B cell (primary cell): ENCODE results near the gene CSNK1A1. TPM values are rescaled to one million over a fixed set of nuclear protein-coding genes. Genes with fewer than 3 reads are reported as not detected.

Source experiments
- ATAC-seq: fragments of 200-7000 bp; cut with Tn5 transposase; one replicate; pipeline ENCODE4 v1.10.0; 2021; ENCODE audit warnings: low read depth, mild to moderate bottlenecking, moderate number of reproducible peaks, moderate library complexity
- CTCF ChIA-PET: fragments of 350-600 bp; sonication (Branson Sonifier 250); formaldehyde crosslinking; loops from one replicate; lab custom pipeline; 2021; ENCODE audit warnings: antibody characterized with exemption, inconsistent platforms; lab: Charles Lee
- POLR2A ChIA-PET: fragments of 350-600 bp; sonication (Branson Sonifier 250); formaldehyde crosslinking; loops from one replicate; lab custom pipeline; 2021; ENCODE audit warnings: antibody characterized with exemption; lab: Charles Lee
- DNase-seq: peaks from one replicate; pipeline ENCODE4 v3.0.0; 2013
- H2AFZ ChIP-seq: 2 replicates; pipeline ENCODE4 v1.6.1; 2012; ENCODE audit warnings: mild to moderate bottlenecking, low read depth, low read length; ENCODE audit not compliant: insufficient read depth, poor library complexity, severe bottlenecking
- H3K27ac ChIP-seq, 2 donors: 1 replicate in 1 of 2; 2 replicates in 1 of 2; pipeline ENCODE4 v1.5.1; 2012 to 2013; ENCODE audit warnings: low read length in 2 of 2, mild to moderate bottlenecking in 2 of 2, moderate library complexity in 1 of 2
- H3K27me3 ChIP-seq, 4 experiments: fragments of 200-600 bp in 1 of 4; sonication (generic) in 1 of 4; replicated peaks in 1 of 4; 1 replicate in 2 of 4; 2 replicates in 2 of 4; pipeline versions ENCODE4 v1.6.1 to v1.7.0; 2013 to 2016; ENCODE audit warnings: low read length in 3 of 4, mild to moderate bottlenecking in 2 of 4, mixed read lengths in 1 of 4, moderate library complexity in 1 of 4; ENCODE audit not compliant: insufficient read depth in 4 of 4, control insufficient read depth in 3 of 4; ENCODE audit errors: control extremely low read depth in 1 of 4
- H3K36me3 ChIP-seq, 2 experiments: replicated peaks in 1 of 2; 1 replicate in 1 of 2; 2 replicates in 1 of 2; pipeline versions ENCODE4 v1.6.1 to v1.7.1; 2013; ENCODE audit warnings: low read length in 1 of 2; ENCODE audit not compliant: insufficient read depth in 2 of 2, control insufficient read depth in 1 of 2; ENCODE audit errors: control extremely low read depth in 1 of 2, extremely low read depth in 1 of 2
- H3K4me1 ChIP-seq, 2 donors: fragments of 200-600 bp in 1 of 2; sonication (generic) in 1 of 2; 1 replicate in 1 of 2; 2 replicates in 1 of 2; pipeline versions ENCODE4 v1.5.1 to v1.6.1; 2013 to 2017; ENCODE audit warnings: low read length in 2 of 2; ENCODE audit not compliant: control insufficient read depth in 2 of 2, insufficient read depth in 2 of 2
- H3K4me2 ChIP-seq: replicated peaks from 2 replicates; pipeline ENCODE3; 2012; ENCODE audit warnings: mild to moderate bottlenecking, low read depth, low read length; ENCODE audit not compliant: poor library complexity, severe bottlenecking
- H3K4me3 ChIP-seq, 5 experiments: fragments of 200-600 bp in 1 of 5; sonication (generic) in 1 of 5; 1 replicate in 3 of 5; 2 replicates in 2 of 5; pipeline versions ENCODE4 v1.5.1 to v1.7.0; 2011 to 2016; ENCODE audit warnings: low read length in 4 of 5, mild to moderate bottlenecking in 4 of 5, low read depth in 2 of 5, control low read depth in 1 of 5, moderate library complexity in 1 of 5; ENCODE audit not compliant: insufficient read depth in 1 of 5; ENCODE audit errors: control extremely low read depth in 1 of 5, extremely low read depth in 1 of 5
- H3K79me2 ChIP-seq: fragments of 200-600 bp; sonication (generic); one replicate; pipeline ENCODE4 v1.6.0; 2016; ENCODE audit warnings: low read length; ENCODE audit not compliant: control insufficient read depth, insufficient read depth
- H3K9ac ChIP-seq: fragments of 200-600 bp; sonication (generic); 2 replicates; pipeline ENCODE4 v1.6.1; 2017; ENCODE audit warnings: mild to moderate bottlenecking, low read length, moderate library complexity
- H3K9me3 ChIP-seq, 3 donors: one replicate each; pipeline versions ENCODE4 v1.6.1 to v1.7.1; 2013; ENCODE audit warnings: low read length in 2 of 3; ENCODE audit not compliant: control insufficient read depth in 2 of 3, insufficient read depth in 1 of 3; ENCODE audit errors: control extremely low read depth in 1 of 3
- H4K20me1 ChIP-seq: 2 replicates; pipeline ENCODE4 v1.6.0; 2012; ENCODE audit warnings: mild to moderate bottlenecking, low read length; ENCODE audit not compliant: insufficient read depth, control insufficient read depth, poor library complexity, severe bottlenecking
- H3K27ac Mint-ChIP-seq: one replicate; pipeline ENCODE4 v1.8.0; 2021; ENCODE audit warnings: mixed read lengths
- H3K27me3 Mint-ChIP-seq: one replicate; pipeline ENCODE4 v1.8.0; 2021; ENCODE audit warnings: mixed read lengths
- H3K4me1 Mint-ChIP-seq: one replicate; pipeline ENCODE4 v1.8.0; 2021; ENCODE audit warnings: mixed read lengths
- H3K4me3 Mint-ChIP-seq: one replicate; pipeline ENCODE4 v1.8.0; 2021; ENCODE audit warnings: mixed read lengths
- H3K9me3 Mint-ChIP-seq: one replicate; pipeline ENCODE4 v1.8.0; 2022; ENCODE audit warnings: mixed read lengths; ENCODE audit not compliant: insufficient read depth
- EZH2 ChIP-seq: IDR thresholded peaks from 2 replicates; pipeline ENCODE4 v1.6.1; 2012; ENCODE audit warnings: borderline replicate concordance, low read depth, mild to moderate bottlenecking, moderate library complexity, low read length; ENCODE audit not compliant: insufficient read depth, poor library complexity, severe bottlenecking
- WGBS: methylation state at CpG from one replicate; pipeline ENCODE4 v1.1.5; 2013; ENCODE audit warnings: missing lambda C conversion rate; ENCODE audit not compliant: insufficient coverage; 5-methylcytosine and 5-hydroxymethylcytosine counted together
- intact Hi-C: fragments of 100-400 bp; cut with micrococcal nuclease; formaldehyde crosslinking; loops from one replicate; pipeline ENCODE4 v1.10.0; 2022
- polyA plus RNA-seq: library from polyadenylated mRNA; depleted of rRNA; stranded (reverse); fragments of >200 nt; gene quantifications from 2 replicates; pipeline ENCODE4 v1.2.3, GENCODE V29; 2012
- total RNA-seq, 2 donors: library from RNA; stranded (reverse); fragments of 120-200 nt in 1 of 2; gene quantifications; 1 replicate in 1 of 2; 2 replicates in 1 of 2; pipeline versions ENCODE4 v1.2.3 to v1.2.4, GENCODE V29; 2013 to 2022
- TF ChIP-seq, protein P1 (sequence below): fragments of 200-600 bp; IDR thresholded peaks from one replicate; pipeline ENCODE4 v1.8.0; 2022; ENCODE audit warnings: antibody characterized with exemption, mild to moderate bottlenecking

CSNK1A1 gene
- total and polyA plus RNA-seq, 2 donors (not counting 1 experiment from before 2014, with no cell fraction given) = 45.9 to 168 TPM

DNA sequence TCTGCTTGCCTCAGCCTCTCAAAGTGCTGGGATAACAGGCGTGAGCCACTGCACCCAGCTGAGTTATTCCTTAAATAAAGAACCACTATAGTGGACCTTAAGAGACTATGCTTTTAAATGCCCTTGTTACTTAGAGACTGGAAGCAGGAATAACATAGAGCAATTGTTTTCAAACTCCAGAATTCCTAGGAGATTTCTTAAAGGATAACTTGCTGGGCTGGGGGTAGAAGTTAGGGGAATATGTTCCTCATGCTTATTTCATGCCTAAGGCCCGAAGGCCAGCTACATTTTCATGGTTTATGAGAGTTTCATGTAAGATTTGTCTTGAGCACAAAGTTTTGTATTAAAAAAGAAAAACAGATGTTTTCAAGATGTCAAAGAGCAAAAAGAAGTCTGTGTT, 48.2 kb downstream of the CSNK1A1 start:
- no peak overlapping the region for H3K27ac ChIP-seq
- no peak overlapping the region for H3K4me3 ChIP-seq
- H3K9me3 Mint-ChIP-seq = no peaks in the 10 kb centered on the region
- H3K79me2 ChIP-seq = no peaks in the 10 kb centered on the region
- no peak overlapping the region for H2AFZ ChIP-seq
- DNase-seq (no peak), ATAC-seq (no peak)
- POLR2A ChIA-PET = no interaction called here
- no peaks in the 10 kb centered on the region for H3K4me1 ChIP-seq
- no peaks in the 10 kb centered on the region for H3K27me3 ChIP-seq
- H3K4me2 ChIP-seq = no peak overlapping the region
- H3K27ac Mint-ChIP-seq = no peak overlapping the region
- CTCF ChIA-PET = no interaction called here
- H3K9ac ChIP-seq = no peak overlapping the region
- H3K36me3 ChIP-seq = peaks cover 2 to 77% of the 10 kb centered on the region in 2 experiments
- peaks cover 4% of the 10 kb centered on the region for H4K20me1 ChIP-seq
- H3K4me1 Mint-ChIP-seq = no peaks in the 10 kb centered on the region
- 100% methylated on average over 2 of the region's 2 CpGs for WGBS
- no peaks in the 10 kb centered on the region for H3K27me3 Mint-ChIP-seq
- no peak overlapping the region for H3K4me3 Mint-ChIP-seq
- intact Hi-C loops = no loop called here
- no peaks in the 10 kb centered on the region for H3K9me3 ChIP-seq
- TF ChIP-seq, protein P1, sequence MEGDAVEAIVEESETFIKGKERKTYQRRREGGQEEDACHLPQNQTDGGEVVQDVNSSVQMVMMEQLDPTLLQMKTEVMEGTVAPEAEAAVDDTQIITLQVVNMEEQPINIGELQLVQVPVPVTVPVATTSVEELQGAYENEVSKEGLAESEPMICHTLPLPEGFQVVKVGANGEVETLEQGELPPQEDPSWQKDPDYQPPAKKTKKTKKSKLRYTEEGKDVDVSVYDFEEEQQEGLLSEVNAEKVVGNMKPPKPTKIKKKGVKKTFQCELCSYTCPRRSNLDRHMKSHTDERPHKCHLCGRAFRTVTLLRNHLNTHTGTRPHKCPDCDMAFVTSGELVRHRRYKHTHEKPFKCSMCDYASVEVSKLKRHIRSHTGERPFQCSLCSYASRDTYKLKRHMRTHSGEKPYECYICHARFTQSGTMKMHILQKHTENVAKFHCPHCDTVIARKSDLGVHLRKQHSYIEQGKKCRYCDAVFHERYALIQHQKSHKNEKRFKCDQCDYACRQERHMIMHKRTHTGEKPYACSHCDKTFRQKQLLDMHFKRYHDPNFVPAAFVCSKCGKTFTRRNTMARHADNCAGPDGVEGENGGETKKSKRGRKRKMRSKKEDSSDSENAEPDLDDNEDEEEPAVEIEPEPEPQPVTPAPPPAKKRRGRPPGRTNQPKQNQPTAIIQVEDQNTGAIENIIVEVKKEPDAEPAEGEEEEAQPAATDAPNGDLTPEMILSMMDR = no peak
- TF ChIP-seq EZH2 = no peak

GRCh38 chr5:149500922-149501582, 50.2 kb downstream of the CSNK1A1 start:
- intact Hi-C loops = no loop called here
- ATAC-seq (no peak), DNase-seq (no peak)
- Histone ChIP-seq H2AFZ (no peak overlapping the region), H3K9me3 (no peaks in the 10 kb centered on the region), H3K27ac (no peak overlapping the region), H3K4me3 (no peak overlapping the region), H3K9ac (no peak overlapping the region), H3K4me2 (no peak overlapping the region), H4K20me1 (no peaks in the 10 kb centered on the region), H3K27me3 (no peaks in the 10 kb centered on the region), H3K36me3 (peaks cover 0 to 68% of the 10 kb centered on the region in 2 experiments), H3K4me1 (no peaks in the 10 kb centered on the region), H3K79me2 (no peaks in the 10 kb centered on the region)
- no peak overlapping the region for H3K27ac Mint-ChIP-seq
- no peaks in the 10 kb centered on the region for H3K27me3 Mint-ChIP-seq
- ChIA-PET POLR2A (no interaction called here), CTCF (no interaction called here)
- no peak overlapping the region for H3K4me3 Mint-ChIP-seq
- WGBS = 94% methylated on average over 2 of the region's 5 CpGs
- no peaks in the 10 kb centered on the region for H3K9me3 Mint-ChIP-seq
- no peaks in the 10 kb centered on the region for H3K4me1 Mint-ChIP-seq
- no peak for TF ChIP-seq EZH2
- TF ChIP-seq, protein P1 = no peak
